ENCODE results near the gene KRTAP10-5. TPM values are rescaled to one million over a fixed set of nuclear protein-coding genes. Genes with fewer than 3 reads are reported as not detected.

The KRTAP10-5 gene
- total RNA-seq, 5 donors from 2014 or later (not counting 1 experiment from before 2014, with no cell fraction given): not detected

DNA sequence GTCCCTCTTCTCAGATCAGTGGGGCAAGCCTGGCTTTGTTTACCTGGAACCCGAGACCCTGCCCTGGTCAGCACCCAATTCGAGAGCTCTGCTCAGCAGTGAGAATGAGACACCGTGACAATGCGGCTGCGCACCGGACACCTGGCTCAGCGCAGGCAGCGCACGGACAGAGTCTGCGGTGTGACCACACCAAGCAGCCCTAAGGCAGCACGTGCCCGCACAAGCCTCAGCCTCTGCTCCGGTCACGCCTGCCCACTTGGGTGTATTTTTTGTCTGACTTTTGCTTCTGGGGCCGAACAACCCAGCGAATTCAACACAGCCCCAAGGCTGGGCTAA is 36.2 kb upstream of the KRTAP10-5 start:
- peaks cover 17 to 43% of the 10 kb centered on the region in 2 experiments for H3K4me1 ChIP-seq (ENCODE audit: control insufficient read depth in 1 of 2, extremely low read depth in 1 of 2, insufficient read depth in 2 of 2, low read length in 2 of 2)
- ATAC-seq (replicated peaks in 1 of 4) (no peak), DNase-seq (no peak)
- H3K36me3 Mint-ChIP-seq: peaks cover 18% of the 10 kb centered on the region
- H3K9me3 ChIP-seq: peaks cover 6% of the 10 kb centered on the region
- H3K27ac ChIP-seq (ENCODE audit: low read length): no peak overlapping the region
- H3K36me3 ChIP-seq (ENCODE audit: control insufficient read depth in 2 of 2, extremely low read depth in 1 of 2, insufficient read depth in 1 of 2, low read length in 1 of 2): no peaks in the 10 kb centered on the region
- POLR2A ChIA-PET: interaction anchor here in 1 of 2 donors (0.5 kb wide), 1 partner anchor 35 kb away, joined by 3 read pairs; no protein-coding TSS in a partner anchor
- peak overlapping the region in 2 of 3 donors; percentile 6 to 46 for H3K4me3 Mint-ChIP-seq
- WGBS (ENCODE audit: insufficient coverage): 92% methylated on average over 16 of the region's 16 CpGs
- H3K27me3 ChIP-seq (replicated peaks in 1 of 2; ENCODE audit: control insufficient read depth in 2 of 2, extremely low read depth in 1 of 2, insufficient read depth in 2 of 2, low read length in 1 of 2): peaks cover 0 to 9% of the 10 kb centered on the region in 2 experiments
- peaks cover 15 to 21% (median 17%) of the 10 kb centered on the region in 3 donors for H3K9me3 Mint-ChIP-seq
- peaks cover 46 to 62% (median 58%) of the 10 kb centered on the region in 3 donors for H3K4me1 Mint-ChIP-seq
- H3K27ac Mint-ChIP-seq: peak overlapping the region; percentile 31 to 71
- no peak overlapping the region for H3K4me3 ChIP-seq (ENCODE audit: control insufficient read depth in 1 of 2, extremely low read depth in 1 of 2, low read length in 1 of 2)
- no peaks in the 10 kb centered on the region for H3K27me3 Mint-ChIP-seq
- CTCF ChIA-PET: interaction anchor here in 1 of 2 donors (0.6 kb wide), 1 partner anchor 81 kb away, joined by 6 read pairs; no protein-coding TSS in a partner anchor

DNA sequence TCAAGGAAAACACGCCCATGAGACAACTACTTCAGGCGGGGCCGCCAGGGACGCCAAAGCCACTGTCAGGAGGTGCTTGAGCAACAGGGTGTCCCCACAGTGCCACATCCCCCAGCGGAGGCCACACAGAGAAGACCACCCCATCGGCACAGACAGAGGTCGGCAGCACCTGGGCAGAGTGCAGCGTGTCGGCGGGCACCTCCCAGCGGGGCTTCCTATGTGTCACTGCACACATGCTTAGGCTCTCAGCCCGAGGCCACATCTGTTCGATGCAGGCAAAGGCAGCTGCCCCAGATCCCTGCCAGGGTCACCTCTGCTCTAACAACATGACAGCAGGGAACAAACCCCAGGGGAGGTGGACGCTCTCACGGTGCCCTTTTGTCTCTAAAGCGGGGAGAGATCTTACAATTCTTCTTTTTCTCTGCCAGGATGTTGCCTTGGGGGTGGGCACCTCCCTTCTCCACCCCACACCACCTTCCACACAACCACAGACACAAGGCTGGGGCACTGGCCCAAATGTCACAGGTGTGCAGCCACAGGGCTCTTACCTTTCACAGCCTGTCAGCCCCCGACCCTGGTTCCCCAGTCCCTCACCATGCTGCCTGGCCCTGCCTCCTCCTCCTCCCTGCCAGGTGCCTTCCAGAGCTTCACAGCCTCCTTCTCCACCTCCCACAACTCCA is 35.6 kb upstream of the KRTAP10-5 start:
- ATAC-seq (replicated peaks in 1 of 4) (no peak), DNase-seq (no peak)
- CTCF ChIA-PET: interaction anchor here in 1 of 2 donors (0.6 kb wide), 1 partner anchor 81 kb away, joined by 6 read pairs; no protein-coding TSS in a partner anchor
- Mint-ChIP-seq H3K36me3 (peaks cover 18% of the 10 kb centered on the region), H3K4me3 (peak overlapping the region in 2 of 3 donors; percentile 6 to 46), H3K9me3 (peaks cover 17 to 26% (median 17%) of the 10 kb centered on the region in 3 donors), H3K27me3 (no peaks in the 10 kb centered on the region), H3K27ac (peak overlapping the region; percentile 39 to 71), H3K4me1 (peaks cover 46 to 62% (median 58%) of the 10 kb centered on the region in 3 donors)
- no peaks in the 10 kb centered on the region for H3K36me3 ChIP-seq (ENCODE audit: control insufficient read depth in 2 of 2, extremely low read depth in 1 of 2, insufficient read depth in 1 of 2, low read length in 1 of 2)
- no peak overlapping the region for H3K27ac ChIP-seq (ENCODE audit: low read length)
- H3K4me1 ChIP-seq (ENCODE audit: control insufficient read depth in 1 of 2, extremely low read depth in 1 of 2, insufficient read depth in 2 of 2, low read length in 2 of 2): peaks cover 17 to 43% of the 10 kb centered on the region in 2 experiments
- H3K27me3 ChIP-seq (replicated peaks in 1 of 2; ENCODE audit: control insufficient read depth in 2 of 2, extremely low read depth in 1 of 2, insufficient read depth in 2 of 2, low read length in 1 of 2): peaks cover 0 to 9% of the 10 kb centered on the region in 2 experiments
- WGBS (ENCODE audit: insufficient coverage): 60% methylated on average over 8 of the region's 17 CpGs
- no peak overlapping the region for H3K4me3 ChIP-seq (ENCODE audit: control insufficient read depth in 1 of 2, extremely low read depth in 1 of 2, low read length in 1 of 2)
- peaks cover 6% of the 10 kb centered on the region for H3K9me3 ChIP-seq
- POLR2A ChIA-PET: interaction anchor here in 1 of 2 donors (0.5 kb wide), 1 partner anchor 36 kb away, joined by 3 read pairs; no protein-coding TSS in a partner anchor

DNA sequence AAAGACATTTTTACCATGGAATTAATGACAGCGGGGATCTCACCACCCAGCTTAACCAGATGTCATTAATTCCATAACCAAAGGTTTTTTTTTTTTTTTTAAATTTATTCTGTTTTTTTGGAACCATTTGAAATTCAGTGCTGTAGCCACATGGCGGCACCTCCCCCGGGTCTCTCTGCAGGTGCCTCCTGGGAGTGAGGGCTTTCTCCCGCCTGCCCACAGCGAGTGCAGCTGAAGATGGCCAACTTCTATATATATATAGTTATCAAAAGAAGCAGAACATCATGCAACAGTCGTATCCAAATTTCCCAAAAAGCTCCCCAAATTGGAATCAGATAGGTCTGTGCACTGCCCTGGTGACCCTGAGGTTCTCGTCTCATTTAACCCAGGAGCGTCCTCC is 35.1 kb upstream of the KRTAP10-5 start:
- peak overlapping the region in 1 of 3 donors; percentile 46 for H3K4me3 Mint-ChIP-seq
- peak overlapping the region in 1 of 2 donors; percentile 71 for H3K27ac Mint-ChIP-seq
- POLR2A ChIA-PET: no interaction called here
- H3K36me3 Mint-ChIP-seq: peaks cover 14% of the 10 kb centered on the region
- H3K4me3 ChIP-seq (ENCODE audit: control insufficient read depth in 1 of 2, extremely low read depth in 1 of 2, low read length in 1 of 2): no peak overlapping the region
- H3K9me3 ChIP-seq: peaks cover 6% of the 10 kb centered on the region
- no peak for DNase-seq
- peaks cover 17 to 43% of the 10 kb centered on the region in 2 experiments for H3K4me1 ChIP-seq (ENCODE audit: control insufficient read depth in 1 of 2, extremely low read depth in 1 of 2, insufficient read depth in 2 of 2, low read length in 2 of 2)
- peaks cover 14 to 25% (median 14%) of the 10 kb centered on the region in 3 donors for H3K9me3 Mint-ChIP-seq
- H3K27me3 ChIP-seq (replicated peaks in 1 of 2; ENCODE audit: control insufficient read depth in 2 of 2, extremely low read depth in 1 of 2, insufficient read depth in 2 of 2, low read length in 1 of 2): peaks cover 0 to 9% of the 10 kb centered on the region in 2 experiments
- H3K27me3 Mint-ChIP-seq: no peaks in the 10 kb centered on the region
- no peak overlapping the region for H3K27ac ChIP-seq (ENCODE audit: low read length)
- no peaks in the 10 kb centered on the region for H3K36me3 ChIP-seq (ENCODE audit: control insufficient read depth in 2 of 2, extremely low read depth in 1 of 2, insufficient read depth in 1 of 2, low read length in 1 of 2)
- CTCF ChIA-PET: no interaction called here
- H3K4me1 Mint-ChIP-seq: peaks cover 46 to 57% (median 53%) of the 10 kb centered on the region in 3 donors
- no peak for ATAC-seq (replicated peaks in 1 of 4)
- 98% methylated on average over 3 of the region's 8 CpGs for WGBS (ENCODE audit: insufficient coverage)

DNA sequence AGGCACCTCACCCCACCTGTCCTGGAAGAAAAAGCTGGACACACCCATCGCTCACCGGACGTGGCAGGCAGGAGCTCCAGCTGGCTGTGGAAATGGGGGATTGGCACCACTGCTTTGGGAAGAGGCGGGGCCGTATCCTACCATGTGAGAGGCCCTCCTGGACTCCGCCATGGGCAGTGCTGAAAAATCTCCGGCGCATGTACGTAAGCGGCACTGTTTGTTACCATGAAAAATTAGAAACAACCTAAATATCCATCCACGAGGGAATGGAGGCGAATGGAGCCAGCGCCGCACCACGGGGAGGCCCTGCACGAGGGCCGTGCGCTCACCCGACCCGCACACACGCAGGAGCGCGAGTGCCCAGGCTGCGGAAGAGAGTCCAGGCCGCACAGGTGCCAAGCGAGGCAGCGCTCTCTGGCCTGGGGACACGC is 34.6 kb upstream of the KRTAP10-5 start:
- Mint-ChIP-seq H3K27ac (no peak overlapping the region), H3K9me3 (peaks cover 11 to 25% (median 12%) of the 10 kb centered on the region in 3 donors), H3K27me3 (no peaks in the 10 kb centered on the region), H3K4me1 (peaks cover 44 to 52% (median 50%) of the 10 kb centered on the region in 3 donors), H3K4me3 (no peak overlapping the region), H3K36me3 (peaks cover 11% of the 10 kb centered on the region)
- ATAC-seq (replicated peaks in 1 of 4) (no peak), DNase-seq (no peak)
- Histone ChIP-seq H3K4me1 (ENCODE audit: control insufficient read depth in 1 of 2, extremely low read depth in 1 of 2, insufficient read depth in 2 of 2, low read length in 2 of 2) (peaks cover 17 to 42% of the 10 kb centered on the region in 2 experiments), H3K9me3 (peaks cover 5% of the 10 kb centered on the region), H3K36me3 (ENCODE audit: control insufficient read depth in 2 of 2, extremely low read depth in 1 of 2, insufficient read depth in 1 of 2, low read length in 1 of 2) (no peaks in the 10 kb centered on the region), H3K27ac (ENCODE audit: low read length) (no peak overlapping the region), H3K4me3 (ENCODE audit: control insufficient read depth in 1 of 2, extremely low read depth in 1 of 2, low read length in 1 of 2) (no peak overlapping the region), H3K27me3 (replicated peaks in 1 of 2; ENCODE audit: control insufficient read depth in 2 of 2, extremely low read depth in 1 of 2, insufficient read depth in 2 of 2, low read length in 1 of 2) (peaks cover 0 to 9% of the 10 kb centered on the region in 2 experiments)
- WGBS (ENCODE audit: insufficient coverage): 94% methylated on average over 10 of the region's 28 CpGs
- CTCF ChIA-PET: no interaction called here
- POLR2A ChIA-PET: no interaction called here

DNA sequence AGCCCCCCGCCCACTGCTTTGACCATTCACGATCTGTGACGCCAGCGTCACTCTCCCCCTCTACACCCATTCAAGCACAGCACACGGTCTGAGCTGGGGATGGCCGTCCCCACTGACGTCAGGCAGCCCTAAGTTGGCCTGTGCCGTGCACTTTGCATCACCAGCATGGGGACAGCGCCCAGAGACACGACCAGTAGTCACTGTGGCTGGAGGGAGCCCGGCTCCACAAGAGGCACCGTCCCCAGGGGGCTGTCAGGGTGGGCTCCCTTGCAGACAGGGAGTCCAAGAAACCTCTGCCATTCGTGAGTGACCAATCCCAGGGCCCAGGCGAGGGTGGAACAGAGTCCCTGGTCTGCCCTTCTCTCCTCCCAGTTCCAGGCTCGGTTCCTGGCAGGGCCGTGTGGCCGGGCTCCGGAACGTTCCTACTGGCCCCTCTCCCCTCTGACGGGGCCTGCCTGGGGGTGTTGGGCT is 33.8 kb upstream of the KRTAP10-5 start:
- Mint-ChIP-seq H3K9me3 (peaks cover 10 to 25% (median 14%) of the 10 kb centered on the region in 3 donors), H3K4me1 (peaks cover 36 to 44% (median 42%) of the 10 kb centered on the region in 3 donors), H3K27me3 (no peaks in the 10 kb centered on the region), H3K4me3 (no peak overlapping the region), H3K27ac (no peak overlapping the region), H3K36me3 (peaks cover 7% of the 10 kb centered on the region)
- H3K9me3 ChIP-seq: no peaks in the 10 kb centered on the region
- 85% methylated on average over 14 of the region's 20 CpGs for WGBS (ENCODE audit: insufficient coverage)
- CTCF ChIA-PET: no interaction called here
- peaks cover 0 to 9% of the 10 kb centered on the region in 2 experiments for H3K27me3 ChIP-seq (replicated peaks in 1 of 2; ENCODE audit: control insufficient read depth in 2 of 2, extremely low read depth in 1 of 2, insufficient read depth in 2 of 2, low read length in 1 of 2)
- no peak for DNase-seq
- H3K27ac ChIP-seq (ENCODE audit: low read length): no peak overlapping the region
- no peak overlapping the region for H3K4me3 ChIP-seq (ENCODE audit: control insufficient read depth in 1 of 2, extremely low read depth in 1 of 2, low read length in 1 of 2)
- no peaks in the 10 kb centered on the region for H3K36me3 ChIP-seq (ENCODE audit: control insufficient read depth in 2 of 2, extremely low read depth in 1 of 2, insufficient read depth in 1 of 2, low read length in 1 of 2)
- ATAC-seq (replicated peaks in 1 of 4): no peak
- H3K4me1 ChIP-seq (ENCODE audit: control insufficient read depth in 1 of 2, extremely low read depth in 1 of 2, insufficient read depth in 2 of 2, low read length in 2 of 2): peaks cover 15 to 37% of the 10 kb centered on the region in 2 experiments
- POLR2A ChIA-PET: no interaction called here

DNA sequence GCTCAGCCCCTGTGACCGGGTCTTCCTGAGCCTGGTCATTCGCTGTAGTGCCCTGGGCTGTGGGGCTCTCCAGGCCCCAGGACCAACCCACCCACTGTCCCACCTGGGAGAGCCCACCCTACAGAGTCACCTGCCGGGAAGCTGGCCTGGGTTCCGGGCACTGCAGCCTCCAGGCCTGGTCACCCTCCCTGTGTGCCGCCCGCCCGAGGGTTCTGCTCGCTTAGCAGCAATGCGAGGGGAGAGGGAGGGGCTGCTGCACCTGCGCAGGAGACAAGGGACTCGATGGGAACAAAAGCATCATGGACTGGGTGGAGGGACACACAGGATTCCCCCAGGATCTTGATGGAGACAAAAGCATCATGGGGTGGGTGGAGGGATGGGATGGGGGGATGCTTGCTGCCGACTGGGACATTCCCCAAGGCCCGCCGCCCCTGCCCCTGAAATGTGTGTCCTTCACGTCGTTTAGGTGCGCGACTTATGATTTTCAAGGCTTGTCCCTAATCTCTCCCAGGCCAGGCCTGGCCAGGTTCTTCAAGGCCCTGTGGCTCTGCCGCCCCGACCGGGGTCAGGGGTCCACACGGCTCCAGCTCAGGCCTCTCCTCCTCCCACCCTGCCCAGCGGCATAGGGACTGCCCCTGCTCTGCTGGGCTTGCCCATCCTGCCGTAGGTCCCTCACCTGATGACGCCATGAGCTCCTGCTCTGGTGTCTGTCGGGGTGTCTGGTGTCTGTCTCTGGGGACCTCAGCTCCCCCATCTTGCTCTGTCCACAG is 33.2 kb upstream of the KRTAP10-5 start:
- no peaks in the 10 kb centered on the region for H3K27me3 Mint-ChIP-seq
- POLR2A ChIA-PET: no interaction called here
- H3K27ac Mint-ChIP-seq: no peak overlapping the region
- H3K4me1 Mint-ChIP-seq: peaks cover 30 to 38% (median 36%) of the 10 kb centered on the region in 3 donors
- peaks cover 4% of the 10 kb centered on the region for H3K36me3 Mint-ChIP-seq
- Histone ChIP-seq H3K4me1 (ENCODE audit: control insufficient read depth in 1 of 2, extremely low read depth in 1 of 2, insufficient read depth in 2 of 2, low read length in 2 of 2) (peaks cover 11 to 31% of the 10 kb centered on the region in 2 experiments), H3K9me3 (no peaks in the 10 kb centered on the region), H3K27ac (ENCODE audit: low read length) (no peak overlapping the region), H3K27me3 (replicated peaks in 1 of 2; ENCODE audit: control insufficient read depth in 2 of 2, extremely low read depth in 1 of 2, insufficient read depth in 2 of 2, low read length in 1 of 2) (peaks cover 0 to 9% of the 10 kb centered on the region in 2 experiments), H3K4me3 (ENCODE audit: control insufficient read depth in 1 of 2, extremely low read depth in 1 of 2, low read length in 1 of 2) (no peak overlapping the region), H3K36me3 (ENCODE audit: control insufficient read depth in 2 of 2, extremely low read depth in 1 of 2, insufficient read depth in 1 of 2, low read length in 1 of 2) (no peaks in the 10 kb centered on the region)
- H3K9me3 Mint-ChIP-seq: peaks cover 12 to 27% (median 16%) of the 10 kb centered on the region in 3 donors
- ATAC-seq (replicated peaks in 1 of 4) (no peak), DNase-seq (no peak)
- CTCF ChIA-PET: no interaction called here
- WGBS (ENCODE audit: insufficient coverage): 93% methylated on average over 25 of the region's 26 CpGs
- H3K4me3 Mint-ChIP-seq: no peak overlapping the region

Data from T-cell (primary cell).